ENCODE data around the gene UPK1A.

GRCh38 chr19:35721374-35721773 lies 55.1 kb downstream of the UPK1A start:
- TF ChIP-seq EZH2 (IDR thresholded peaks at IDR 0.05; ENCODE audit: borderline replicate concordance, low read length) (no peak), CTCF (IDR thresholded peaks at IDR 0.05; ENCODE audit: low read length) (no peak)

Measured in OCI-LY1 (cell line).